ENCODE results near the gene SCGB1A1.
"Not testable (repeated sequence)": the region's sequence is repeated elsewhere in the genome, so short reads cannot be mapped to it uniquely, and the experiment has no call there.

The SCGB1A1 gene, protein sequence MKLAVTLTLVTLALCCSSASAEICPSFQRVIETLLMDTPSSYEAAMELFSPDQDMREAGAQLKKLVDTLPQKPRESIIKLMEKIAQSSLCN

DNA sequence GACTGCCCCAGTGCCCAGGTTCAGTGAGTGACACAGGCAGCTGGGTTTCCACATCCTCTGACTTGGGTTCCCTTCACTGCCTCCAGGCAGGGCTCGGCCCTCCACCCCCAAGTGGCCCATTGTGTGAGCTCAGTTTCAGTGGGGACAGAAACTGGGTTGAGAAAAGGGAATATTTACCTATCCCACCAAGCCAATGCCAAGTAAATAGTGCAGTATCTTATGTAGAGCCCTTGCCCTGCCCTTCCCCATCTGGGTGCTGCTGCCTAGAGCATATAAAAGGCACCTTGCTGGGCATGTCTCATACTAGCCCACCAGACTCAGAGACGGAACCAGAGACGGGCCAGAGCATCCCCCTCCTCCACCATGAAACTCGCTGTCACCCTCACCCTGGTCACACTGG, at the start of gene SCGB1A1:
SCGB1A1 (plus strand) TSS at position 301 of the 400 bp plus-strand sequence; CDS start at position 364, 63 bp downstream.
- no peak for DNase-seq

DNA sequence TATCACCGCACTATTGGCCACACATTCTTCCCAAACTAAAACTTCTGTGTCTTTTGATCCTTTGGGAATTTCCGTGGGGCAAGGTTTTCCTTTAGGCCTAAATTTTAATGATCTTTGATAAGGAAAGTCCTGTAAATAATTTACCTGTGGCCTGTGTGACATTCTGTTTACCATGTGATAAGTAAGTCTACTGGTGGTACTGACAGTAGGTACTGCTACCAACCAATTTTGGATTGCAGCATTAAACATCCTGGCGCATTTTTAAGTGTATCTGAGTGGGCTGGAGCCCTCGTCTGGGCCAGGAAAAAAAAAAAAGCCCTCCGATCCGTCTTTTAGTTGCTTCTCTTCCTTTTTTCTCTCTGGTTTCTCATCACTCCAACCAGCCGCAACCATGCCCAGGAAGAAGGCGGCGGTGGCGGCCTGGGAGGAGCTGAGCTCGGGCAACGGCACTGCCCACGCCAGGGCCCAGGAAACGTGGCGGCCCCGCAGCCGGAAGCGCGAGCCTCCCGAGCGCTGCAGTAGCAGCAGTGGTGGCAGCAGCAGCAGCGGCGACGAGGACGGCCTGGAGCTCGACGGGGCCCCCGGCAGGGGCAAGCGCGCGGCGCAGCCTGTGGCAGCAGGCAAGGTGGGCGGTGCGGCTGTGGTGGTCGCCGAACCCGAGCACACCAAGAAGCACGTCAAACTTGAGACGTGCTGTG, 47.9 kb upstream of the SCGB1A1 start:
- DNase-seq: peak; percentile 43

DNA sequence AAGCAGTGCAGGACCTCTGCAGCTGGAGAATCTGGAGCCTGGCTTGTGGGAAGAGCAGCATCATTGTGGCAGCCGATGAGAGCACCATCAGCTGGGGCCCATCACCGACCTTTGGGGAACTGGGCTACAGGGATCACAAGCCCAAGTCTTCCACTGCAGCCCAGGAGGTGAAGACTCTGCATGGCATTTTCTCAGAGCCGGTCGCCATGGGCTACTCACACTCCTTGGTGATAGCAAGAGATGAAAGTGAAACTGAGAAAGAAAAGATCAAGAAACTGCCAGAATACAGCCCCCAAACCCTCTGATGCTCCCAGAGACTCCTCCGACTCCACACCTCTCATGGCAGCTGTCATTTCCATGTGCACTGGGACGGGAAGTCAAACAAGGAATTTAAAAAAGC, 46.0 kb upstream of the SCGB1A1 start:
- no peak for DNase-seq

DNA sequence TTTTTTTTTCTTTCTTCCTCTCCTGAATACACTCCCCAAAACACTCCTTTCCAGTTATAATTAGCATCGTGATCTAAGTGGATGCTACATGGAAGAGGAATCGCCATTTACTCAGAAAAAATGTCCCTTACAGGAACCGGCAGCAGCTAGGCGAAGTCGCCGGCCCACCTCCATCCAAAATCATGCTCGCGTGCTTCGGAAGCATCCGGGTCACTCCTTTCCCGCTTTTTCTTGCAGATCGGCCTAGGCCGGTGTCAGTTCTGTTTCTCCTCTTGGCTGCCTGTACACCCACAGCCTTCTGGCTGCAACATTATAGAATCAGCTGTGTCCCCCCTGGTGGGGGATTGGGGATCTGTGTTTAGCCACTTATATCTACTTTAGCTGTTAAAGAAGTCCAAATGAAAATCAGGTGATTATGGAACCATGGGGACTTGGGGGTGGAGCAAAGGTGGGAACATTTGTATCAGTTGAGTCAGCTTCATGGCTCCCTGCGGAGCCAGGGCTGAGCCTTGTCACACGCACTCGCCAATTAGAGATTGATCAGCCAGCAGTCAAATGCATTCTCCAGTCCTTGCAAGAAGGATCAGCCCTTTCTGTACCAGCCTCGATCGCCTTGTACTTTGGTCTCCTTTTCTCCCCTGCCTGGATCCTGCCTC, 45.2 kb upstream of the SCGB1A1 start:
- DNase-seq: no peak

DNA sequence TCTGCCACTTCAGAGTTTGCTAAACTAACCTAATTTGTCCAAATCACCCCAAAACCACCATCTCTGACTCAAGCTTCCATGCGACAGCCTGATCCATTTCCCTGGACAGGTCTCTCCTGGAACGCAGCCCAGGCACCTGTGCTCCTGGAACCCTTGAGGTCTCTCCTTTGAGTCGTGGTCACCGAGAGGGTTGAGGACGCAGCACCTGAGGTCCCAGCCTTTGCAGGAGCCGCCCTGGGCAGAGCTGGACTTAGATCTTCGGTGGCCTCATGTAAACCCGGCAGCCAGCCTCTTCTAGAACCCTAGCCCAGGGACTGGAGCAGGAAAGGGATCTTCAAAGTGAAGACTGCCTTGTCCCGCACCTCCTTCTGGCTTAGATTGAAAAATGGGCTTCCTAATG, 44.0 kb upstream of the SCGB1A1 start:
- no peak for DNase-seq

DNA sequence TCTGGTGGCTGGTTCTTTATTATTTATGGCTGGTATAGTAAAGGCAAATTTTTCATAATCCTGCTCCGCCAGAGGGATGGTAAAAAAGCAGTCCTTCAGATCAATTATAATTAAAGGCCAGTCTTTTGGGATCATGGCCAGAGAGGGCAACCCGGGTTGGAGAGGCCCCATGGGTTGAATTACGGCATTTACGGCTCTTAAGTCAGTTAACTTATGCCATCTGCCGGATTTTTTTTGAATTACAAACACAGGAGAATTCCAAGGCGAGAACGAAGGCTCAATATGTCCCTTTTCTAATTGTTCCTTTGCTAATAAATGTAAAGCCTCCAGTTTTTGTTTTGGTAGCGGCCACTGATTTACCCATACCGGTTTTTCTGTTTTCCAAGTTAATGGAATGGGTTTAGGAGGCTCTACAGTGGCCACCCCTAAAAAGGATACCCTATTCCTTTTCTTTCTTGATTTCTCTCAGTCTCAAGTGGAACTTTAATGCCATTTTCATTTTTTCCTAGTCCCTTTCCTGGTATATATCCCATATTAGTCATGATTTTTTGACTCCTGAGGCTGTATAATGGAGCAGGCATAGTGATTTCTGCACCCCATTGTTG, 40.3 kb upstream of the SCGB1A1 start:
- peak; percentile 51 for DNase-seq

DNA sequence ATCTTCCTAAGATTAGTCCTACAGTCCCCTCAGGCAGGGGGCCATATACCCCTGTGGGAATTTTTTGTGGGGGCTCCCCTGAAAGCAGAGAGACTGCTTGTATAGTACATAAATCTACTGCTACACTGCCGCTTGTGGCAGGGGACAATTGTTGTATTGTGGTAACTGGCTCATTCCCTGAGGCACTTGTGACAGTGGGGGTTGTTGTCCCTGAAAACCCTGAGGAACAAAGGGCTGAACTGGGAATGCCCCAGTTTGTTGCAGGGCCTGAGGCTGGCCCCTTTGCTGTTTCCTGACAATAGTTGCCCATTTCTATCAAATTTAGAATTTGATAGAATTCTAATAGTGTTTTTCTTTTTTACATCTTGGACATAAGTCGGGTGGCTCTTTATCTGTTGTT, 39.2 kb upstream of the SCGB1A1 start:
- not testable (repeated sequence) for DNase-seq

DNA sequence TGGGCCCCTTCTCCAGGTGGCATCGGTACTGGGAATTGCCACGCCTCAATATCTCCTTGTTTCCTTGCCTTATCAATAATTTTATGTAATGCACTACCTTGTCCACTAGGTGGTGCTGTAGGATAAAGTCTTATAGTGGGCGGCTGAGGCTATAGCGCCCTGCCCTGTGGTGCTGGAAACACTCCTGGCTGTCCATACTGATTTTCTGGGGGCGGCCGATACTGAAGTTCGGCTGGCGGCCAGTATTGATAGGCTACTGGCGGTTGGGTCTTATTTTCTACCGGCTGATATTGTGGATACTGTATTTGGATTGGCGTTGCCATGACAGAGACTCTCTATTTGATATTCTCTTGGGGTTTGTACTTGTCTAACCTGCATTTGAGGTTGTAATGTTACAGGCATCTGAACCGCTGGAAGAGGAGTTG, 38.0 kb upstream of the SCGB1A1 start:
- DNase-seq: peak; percentile 74

DNA sequence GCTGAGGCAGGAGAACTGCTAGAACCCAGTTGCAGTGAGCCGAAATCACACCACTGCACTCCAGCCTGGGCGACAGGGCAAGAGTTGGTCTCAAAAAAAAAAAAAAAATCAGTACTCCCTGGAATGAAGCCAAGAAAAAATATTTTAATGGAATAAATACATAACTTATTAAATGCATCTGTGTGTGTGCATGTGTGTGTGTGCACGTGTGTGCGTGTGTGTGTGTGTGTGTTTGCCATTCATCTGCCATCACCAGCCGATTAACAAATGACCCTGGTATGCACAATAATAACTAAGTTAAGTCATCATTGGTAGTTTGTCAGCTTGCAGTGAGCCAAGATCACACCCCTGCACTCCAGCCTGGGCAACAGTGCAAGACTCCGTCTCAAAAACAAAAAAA, 35.0 kb upstream of the SCGB1A1 start:
- DNase-seq: no peak

DNA sequence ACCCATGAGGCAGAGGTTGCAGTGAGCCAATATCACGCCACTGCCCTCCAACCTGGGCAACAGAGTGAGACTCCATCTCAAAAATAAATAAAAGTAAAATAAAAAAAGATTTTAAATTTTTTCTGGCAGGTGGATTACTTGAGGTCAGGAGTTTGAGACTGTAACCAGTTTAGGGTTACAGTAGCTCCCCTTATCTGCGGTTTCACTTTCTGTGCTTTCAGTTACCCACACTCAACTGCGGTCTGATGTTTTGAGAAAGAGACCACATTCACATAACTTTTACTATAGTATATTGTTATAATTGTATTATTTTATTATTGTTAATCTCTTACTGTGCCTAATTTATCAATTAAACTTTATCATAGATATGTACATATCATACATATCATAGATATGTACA, 32.8 kb upstream of the SCGB1A1 start:
- DNase-seq: peak; percentile 43

DNA sequence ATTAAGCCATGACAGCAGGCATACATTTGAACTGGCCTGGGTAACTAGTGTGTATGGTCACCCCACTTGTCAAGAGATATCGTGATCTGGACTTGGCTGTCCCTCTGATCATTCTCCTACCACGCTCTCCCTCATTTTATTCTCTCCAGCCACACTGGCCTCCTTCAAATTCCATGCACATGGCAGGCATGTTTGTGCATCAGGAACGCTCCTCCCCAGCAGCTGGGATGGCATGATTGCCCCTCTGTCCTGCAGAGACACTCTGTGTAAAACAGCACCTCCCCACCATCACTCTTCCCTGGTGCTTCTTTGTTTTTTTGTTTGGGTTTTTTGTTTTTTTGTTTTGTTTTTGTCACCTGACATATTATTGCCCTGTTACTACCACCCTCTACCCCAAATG, 31.5 kb upstream of the SCGB1A1 start:
- DNase-seq: no peak

DNA sequence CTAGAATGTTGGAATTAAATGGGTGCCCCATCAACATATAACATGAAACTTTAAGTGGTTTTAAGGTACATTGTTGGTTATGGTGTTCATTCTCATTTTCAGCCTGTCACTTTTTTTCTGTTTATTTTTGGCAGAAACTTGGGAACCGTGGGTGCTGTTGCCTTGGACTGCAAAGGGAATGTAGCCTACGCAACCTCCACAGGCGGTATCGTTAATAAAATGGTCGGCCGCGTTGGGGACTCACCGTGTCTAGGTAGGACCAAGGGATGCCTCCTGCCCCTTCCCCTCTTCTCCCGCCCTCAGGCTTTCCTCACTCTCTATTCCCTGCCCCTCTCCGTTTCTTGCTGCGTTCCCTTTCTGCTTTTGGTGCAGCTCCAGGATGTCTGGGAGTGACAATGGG, 29.8 kb upstream of the SCGB1A1 start:
- no peak for DNase-seq

DNA sequence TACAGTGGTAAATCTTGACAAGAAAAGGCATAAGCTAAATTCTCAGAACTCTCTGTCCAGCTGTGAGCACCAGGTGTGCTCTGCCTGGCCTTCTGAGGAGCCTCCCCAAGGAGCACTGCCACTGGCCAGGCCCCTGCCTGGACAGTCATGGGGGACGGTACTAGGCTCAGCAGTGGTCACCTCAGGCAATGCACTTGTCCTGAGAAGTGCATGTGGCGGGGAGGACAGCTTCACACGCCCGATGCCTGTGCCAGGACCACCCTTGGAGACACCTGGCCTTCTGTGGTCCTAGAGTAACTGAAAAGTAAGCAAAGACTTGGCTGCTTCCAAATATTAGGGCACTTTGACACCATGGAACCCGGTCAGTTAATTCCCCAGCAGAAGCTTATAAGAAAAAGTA, 28.6 kb upstream of the SCGB1A1 start:
- DNase-seq: no peak

DNA sequence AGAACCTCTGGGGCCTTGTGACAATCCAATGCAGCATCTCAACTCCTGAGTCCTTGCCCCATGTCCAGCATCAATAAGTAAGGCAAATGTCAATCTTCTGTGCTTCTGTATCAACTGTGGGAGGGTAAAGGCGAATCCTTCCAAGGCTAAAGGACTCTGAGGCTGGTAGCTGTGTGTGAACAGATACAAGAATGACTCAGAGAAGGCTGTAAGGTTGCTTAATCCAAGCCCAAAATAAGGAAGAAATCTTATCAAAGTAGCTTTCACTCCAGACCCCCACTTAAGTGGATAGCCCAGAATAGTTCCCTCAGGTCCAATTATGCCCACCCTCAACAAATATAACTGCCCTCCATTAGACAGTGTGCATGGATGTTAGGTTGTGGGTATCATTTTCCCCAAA, 28.1 kb upstream of the SCGB1A1 start:
- no peak for DNase-seq

DNA sequence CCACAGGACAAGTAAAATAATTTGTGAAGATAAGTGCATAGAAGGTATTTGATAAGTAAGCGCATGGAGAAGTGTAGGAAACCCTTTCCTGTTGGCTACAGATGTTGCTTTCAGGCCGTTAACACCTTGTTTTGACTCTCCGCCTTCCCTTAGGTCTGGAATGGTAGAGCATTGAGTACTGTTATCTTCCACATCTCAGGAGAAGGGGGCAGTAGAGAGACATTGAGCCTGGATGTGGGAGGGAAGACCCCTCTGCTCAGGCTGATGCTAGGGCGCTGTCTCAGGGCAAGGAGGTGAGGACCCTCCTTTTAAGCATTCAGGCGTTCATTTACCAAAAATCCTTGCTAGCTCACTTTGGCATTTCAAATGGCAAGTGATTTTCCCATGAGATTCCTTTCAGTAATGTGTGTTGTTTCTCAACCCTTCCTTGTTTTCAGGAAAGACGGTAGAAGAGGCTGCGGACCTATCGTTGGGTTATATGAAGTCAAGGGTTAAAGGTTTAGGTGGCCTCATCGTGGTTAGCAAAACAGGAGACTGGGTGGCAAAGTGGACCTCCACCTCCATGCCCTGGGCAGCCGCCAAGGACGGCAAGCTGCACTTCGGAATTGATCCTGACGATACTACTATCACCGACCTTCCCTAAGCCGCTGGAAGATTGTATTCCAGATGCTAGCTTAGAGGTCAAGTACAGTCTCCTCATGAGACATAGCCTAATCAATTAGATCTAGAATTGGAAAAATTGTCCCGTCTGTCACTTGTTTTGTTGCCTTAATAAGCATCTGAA, 27.0 kb upstream of the SCGB1A1 start:
- no peak for DNase-seq

DNA sequence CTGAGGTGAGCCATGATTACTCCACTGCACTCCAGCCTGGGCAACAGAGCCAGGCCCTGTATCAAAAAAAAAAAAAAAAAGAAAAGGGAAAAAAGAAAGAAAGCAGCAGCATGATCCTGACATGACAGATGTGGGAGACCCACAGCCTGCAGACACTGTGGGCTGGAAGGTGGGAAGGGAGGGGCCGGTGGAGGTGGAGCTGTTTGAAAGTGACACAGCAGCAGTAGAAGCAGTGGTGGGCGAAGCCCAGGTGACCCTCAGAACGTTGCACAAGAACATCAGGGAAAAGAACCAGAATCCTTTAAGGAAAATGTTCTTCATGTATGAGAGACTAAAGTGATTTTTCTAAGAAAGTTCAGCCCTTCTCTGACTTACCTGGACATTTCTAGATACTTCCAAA, 26.3 kb upstream of the SCGB1A1 start:
- no peak for DNase-seq

DNA sequence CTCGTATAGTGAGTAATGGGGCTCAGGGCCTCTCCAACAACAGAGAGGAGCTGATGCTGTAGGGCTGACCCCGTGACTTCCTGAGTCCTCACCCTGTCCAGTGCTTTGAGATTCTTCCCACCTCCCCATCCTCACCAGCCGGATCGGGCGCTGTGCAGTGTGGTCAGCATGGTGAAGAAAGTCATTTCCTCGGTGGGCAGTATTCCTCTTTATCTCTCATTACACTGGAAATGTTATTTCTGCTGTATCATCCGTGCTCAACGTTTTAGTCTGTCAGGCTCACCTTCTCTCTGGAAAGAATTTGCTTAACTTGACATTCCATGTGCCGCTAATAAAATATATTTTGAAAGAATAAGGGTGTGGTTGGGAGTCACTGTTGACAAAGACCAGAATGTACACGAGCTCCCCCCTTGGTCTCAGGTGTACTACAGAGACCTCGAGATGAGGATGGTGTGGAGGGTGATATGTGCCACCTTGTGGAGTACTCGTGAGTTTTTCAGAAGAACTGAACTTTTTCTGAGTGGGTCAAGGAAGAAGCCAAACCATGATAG, 25.7 kb upstream of the SCGB1A1 start:
- peak; percentile 45 for DNase-seq

DNA sequence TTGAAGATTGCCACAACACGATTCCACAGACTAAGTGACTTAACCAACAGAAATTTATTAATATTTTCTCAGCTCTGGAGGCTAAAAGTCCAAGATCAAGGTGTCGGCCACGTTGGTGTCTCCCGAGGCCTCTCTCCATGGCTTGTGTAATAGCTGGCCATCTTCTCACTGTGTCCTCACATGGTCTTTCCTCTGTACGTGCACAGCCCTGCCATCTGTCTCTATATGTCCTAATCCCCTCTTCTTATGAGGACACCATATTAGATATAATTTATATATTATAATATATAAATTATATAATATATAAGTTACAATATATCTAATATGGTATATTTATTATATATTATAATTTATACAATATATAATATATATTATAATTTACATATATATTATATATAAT, 25.1 kb upstream of the SCGB1A1 start:
- no peak for DNase-seq

DNA sequence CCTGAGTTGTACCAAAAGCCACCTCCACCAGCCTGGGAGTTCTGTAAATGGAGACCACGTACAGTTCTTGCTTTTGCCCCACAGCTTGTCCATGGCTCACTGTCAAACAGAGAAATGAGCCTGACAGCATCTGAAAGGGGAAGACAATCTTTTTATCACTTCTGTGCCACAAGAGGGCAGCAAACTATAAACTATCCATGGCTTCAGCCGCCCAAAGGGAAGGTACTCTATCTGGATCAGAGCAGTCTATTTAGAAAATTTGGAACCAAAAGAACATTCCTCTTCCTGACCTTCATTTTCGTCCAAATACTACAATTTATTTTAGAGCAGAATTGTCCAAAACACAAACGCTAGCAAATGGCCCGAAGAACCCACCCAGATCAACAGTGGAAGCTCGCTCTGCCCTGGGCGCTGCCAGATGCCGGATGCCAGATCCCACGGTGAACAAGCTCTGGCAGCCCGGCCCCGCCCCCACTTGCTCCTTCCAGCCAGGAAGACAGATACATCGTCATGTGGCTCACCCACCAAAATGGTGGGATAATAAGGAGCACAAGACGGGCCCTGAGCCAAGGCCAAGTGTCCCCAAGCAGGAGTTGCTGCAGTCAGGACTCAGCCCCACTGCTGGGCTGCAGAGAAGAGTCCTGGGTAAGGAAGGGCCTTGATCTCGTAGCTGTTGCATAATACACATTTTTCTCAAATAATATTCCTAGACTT, 23.9 kb upstream of the SCGB1A1 start:
- peak; percentile 82 for DNase-seq

DNA sequence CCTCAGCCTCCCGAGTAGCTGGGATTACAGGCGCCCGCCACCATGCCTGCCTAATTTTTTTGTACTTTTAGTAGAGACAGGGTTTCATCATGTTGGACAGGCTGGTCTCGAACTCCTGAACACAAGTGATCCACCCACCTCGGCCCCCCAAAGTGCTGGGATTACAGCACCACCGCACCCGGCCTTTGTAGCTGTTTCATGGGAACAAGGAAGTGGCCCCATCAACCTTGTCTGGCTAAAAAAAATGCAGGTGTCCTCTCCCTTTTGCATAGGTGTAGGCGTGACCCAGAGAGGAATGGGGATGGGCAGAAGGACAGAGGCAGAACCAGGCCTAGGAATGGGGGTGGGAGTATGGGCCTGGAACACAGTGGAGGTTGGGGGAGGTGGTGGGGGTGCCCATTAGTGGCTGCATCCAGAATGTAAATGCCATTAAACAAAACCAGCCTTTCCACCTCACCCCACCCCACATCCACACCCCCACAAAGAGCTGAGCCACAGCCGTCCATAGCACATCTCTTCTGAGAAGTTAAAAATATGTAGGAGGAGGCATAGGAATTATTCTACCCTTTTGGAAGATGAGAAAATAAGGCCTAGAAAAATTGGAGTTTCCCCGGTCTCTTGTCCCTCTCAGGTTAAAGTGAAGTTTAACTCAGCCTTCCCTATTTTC, 22.8 kb upstream of the SCGB1A1 start:
- no peak for DNase-seq
